Right atrium auricular region (tissue), 2 donors: ENCODE measurements around the gene CYB561D2. TPM values are rescaled to one million over a fixed set of nuclear protein-coding genes. Genes with fewer than 3 reads are reported as not detected.
A peak's percentile ranks its signal among the peaks of the same experiment; 100 is the strongest.

Source experiments
- DNase-seq: peaks from one replicate; pipeline ENCODE4 v3.0.0-alpha.2; 2019; ENCODE audit warnings: low spot score
- H3K27ac ChIP-seq, 2 donors: fragments of 200-600 bp; sonication (generic); 1 replicate in 1 of 2; 2 replicates in 1 of 2; pipeline ENCODE4 v1.5.1; 2016 to 2019
- H3K27me3 ChIP-seq, 2 donors: fragments of 200-600 bp; sonication (generic); one replicate each; pipeline versions ENCODE4 v1.5.1 to v1.6.0; 2017 to 2019
- H3K36me3 ChIP-seq: fragments of 200-600 bp; sonication (generic); one replicate; pipeline ENCODE4 v1.5.1; 2016
- H3K4me1 ChIP-seq, 2 donors: fragments of 200-600 bp; sonication (generic); one replicate each; pipeline versions ENCODE4 v1.5.1 to v1.6.0; 2017 to 2019
- H3K4me3 ChIP-seq, 2 donors: fragments of 200-600 bp; sonication (generic); 1 replicate in 1 of 2; 2 replicates in 1 of 2; pipeline ENCODE4 v1.5.1; 2017 to 2019; ENCODE audit warnings: mild to moderate bottlenecking in 1 of 2, moderate library complexity in 1 of 2
- H3K9me3 ChIP-seq, 2 donors: fragments of 200-600 bp; sonication (generic); one replicate each; pipeline ENCODE4 v1.5.1; 2019
- CTCF ChIP-seq, 2 donors: fragments of 200-600 bp; sonication (generic); IDR thresholded peaks; one replicate each; pipeline ENCODE4 v1.5.1; 2019; ENCODE audit warnings: antibody characterized with exemption in 2 of 2
- total RNA-seq, 2 donors: library from RNA; depleted of rRNA; stranded (reverse); fragments of >200 nt; gene quantifications; one replicate each; pipeline ENCODE4 v1.1.0, GENCODE V29; 2016

CYB561D2 gene
- total RNA-seq, 2 donors from 2014 or later: 11.7 to 11.9 TPM

GRCh38 chr3:50331364-50331907, 19.2 kb upstream of the CYB561D2 start:
- no peak overlapping the region for H3K4me3 ChIP-seq
- DNase-seq: no peak
- peaks cover 0 to 70% of the 10 kb centered on the region in 2 donors for H3K4me1 ChIP-seq
- no peaks in the 10 kb centered on the region for H3K9me3 ChIP-seq
- H3K36me3 ChIP-seq: peaks cover 39% of the 10 kb centered on the region
- H3K27ac ChIP-seq: peak overlapping the region in 1 of 2 donors; percentile 3
- no peak for TF ChIP-seq CTCF (IDR thresholded peaks at IDR 0.05)
- no peaks in the 10 kb centered on the region for H3K27me3 ChIP-seq

GRCh38 chr3:50333744-50334328, 16.8 kb upstream of the CYB561D2 start:
- no peak for TF ChIP-seq CTCF (IDR thresholded peaks at IDR 0.05)
- peaks cover 0 to 65% of the 10 kb centered on the region in 2 donors for H3K4me1 ChIP-seq
- no peaks in the 10 kb centered on the region for H3K27me3 ChIP-seq
- DNase-seq: peak; percentile 93
- peaks cover 39% of the 10 kb centered on the region for H3K36me3 ChIP-seq
- H3K4me3 ChIP-seq: peak overlapping the region; percentile 10 to 90
- H3K27ac ChIP-seq: peak overlapping the region; percentile 99
- H3K9me3 ChIP-seq: no peaks in the 10 kb centered on the region

GRCh38 chr3:50334339-50335075, 16.2 kb upstream of the CYB561D2 start:
- no peak for TF ChIP-seq CTCF (IDR thresholded peaks at IDR 0.05)
- Histone ChIP-seq H3K27ac (peak overlapping the region; percentile 99), H3K36me3 (peaks cover 36% of the 10 kb centered on the region), H3K27me3 (no peaks in the 10 kb centered on the region), H3K4me1 (peaks cover 0 to 67% of the 10 kb centered on the region in 2 donors), H3K9me3 (no peaks in the 10 kb centered on the region), H3K4me3 (peak overlapping the region in 1 of 2 donors; percentile 90)
- DNase-seq: no peak

- no peak for DNase-seq
- no peak for TF ChIP-seq CTCF (IDR thresholded peaks at IDR 0.05)
- Histone ChIP-seq H3K4me1 (peaks cover 0 to 87% of the 10 kb centered on the region in 2 donors), H3K27ac (peak overlapping the region; percentile 99), H3K27me3 (no peaks in the 10 kb centered on the region), H3K36me3 (peaks cover 15% of the 10 kb centered on the region), H3K4me3 (peak overlapping the region; percentile 63 to 90), H3K9me3 (no peaks in the 10 kb centered on the region)
These were observed 14.0 kb upstream of the CYB561D2 start for GRCh38 chr3:50336452-50337174.

- H3K27me3 ChIP-seq: no peaks in the 10 kb centered on the region
- TF ChIP-seq CTCF (IDR thresholded peaks at IDR 0.05): no peak
- H3K36me3 ChIP-seq: peaks cover 7% of the 10 kb centered on the region
- peak overlapping the region; percentile 99 for H3K27ac ChIP-seq
- H3K4me1 ChIP-seq: peaks cover 0 to 83% of the 10 kb centered on the region in 2 donors
- H3K9me3 ChIP-seq: no peaks in the 10 kb centered on the region
- H3K4me3 ChIP-seq: peak overlapping the region; percentile 63 to 90
- peak; percentile 100 for DNase-seq
These were observed 13.3 kb upstream of the CYB561D2 start for GRCh38 chr3:50337175-50337861.
